ENCODE results near the gene FHOD3.

Gene FHOD3

DNA sequence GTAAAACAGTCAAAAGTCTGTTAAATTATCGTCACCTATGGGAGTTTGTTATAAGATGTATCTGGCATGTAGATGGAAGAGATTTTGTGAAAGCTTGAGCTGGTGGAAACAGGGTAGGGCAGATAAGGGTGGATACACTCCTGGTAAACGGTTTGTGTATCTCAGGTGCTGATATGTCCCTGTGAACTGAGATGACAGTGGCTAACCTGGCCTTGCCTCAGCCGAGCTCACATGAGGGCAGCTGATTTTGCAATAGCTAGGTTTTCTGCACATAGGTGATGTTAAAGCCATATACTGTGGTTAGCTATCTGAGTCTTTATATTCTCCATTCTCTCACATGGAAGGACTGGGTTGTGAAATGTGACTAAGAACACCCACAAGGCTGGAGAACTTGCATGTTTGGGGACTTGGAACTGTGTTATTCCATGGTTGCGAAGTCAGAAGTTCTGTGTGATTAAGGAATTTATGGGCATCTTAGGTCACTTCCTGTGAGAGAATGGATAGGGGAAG is 326.2 kb downstream of the FHOD3 start:
- FAIRE-seq (no peak), DNase-seq (ENCODE audit: insufficient read length) (no peak)
- TF ChIP-seq POLR2A (IDR thresholded peaks at IDR 0.05; ENCODE audit: low read depth, low read length) (no peak), TAF1 (IDR thresholded peaks at IDR 0.05; ENCODE audit: borderline replicate concordance, low read depth, low read length) (no peak), POLR2AphosphoS5 (IDR thresholded peaks at IDR 0.05; ENCODE audit: low read depth, low read length) (no peak)

- DNase-seq (ENCODE audit: insufficient read length), result no peak
- no peak for FAIRE-seq
- TF ChIP-seq TAF1 (IDR thresholded peaks at IDR 0.05; ENCODE audit: borderline replicate concordance, low read depth, low read length) (no peak), POLR2A (IDR thresholded peaks at IDR 0.05; ENCODE audit: low read depth, low read length) (no peak), POLR2AphosphoS5 (IDR thresholded peaks at IDR 0.05; ENCODE audit: low read depth, low read length) (no peak)
Measured at GRCh38 chr18:36624451-36625167, 327.1 kb downstream of the FHOD3 start.

- no peak for DNase-seq (ENCODE audit: insufficient read length)
- FAIRE-seq, result no peak
- TF ChIP-seq POLR2A (IDR thresholded peaks at IDR 0.05; ENCODE audit: low read depth, low read length) (no peak), TAF1 (IDR thresholded peaks at IDR 0.05; ENCODE audit: borderline replicate concordance, low read depth, low read length) (no peak), POLR2AphosphoS5 (IDR thresholded peaks at IDR 0.05; ENCODE audit: low read depth, low read length) (no peak)
Measured at GRCh38 chr18:36625386-36625785, 327.9 kb downstream of the FHOD3 start.

- DNase-seq (ENCODE audit: insufficient read length) (no peak), FAIRE-seq (no peak)
- TF ChIP-seq POLR2A (IDR thresholded peaks at IDR 0.05; ENCODE audit: low read depth, low read length) (no peak), TAF1 (IDR thresholded peaks at IDR 0.05; ENCODE audit: borderline replicate concordance, low read depth, low read length) (no peak), POLR2AphosphoS5 (IDR thresholded peaks at IDR 0.05; ENCODE audit: low read depth, low read length) (no peak)
Measured at GRCh38 chr18:36627637-36628036, 330.1 kb downstream of the FHOD3 start.

DNA sequence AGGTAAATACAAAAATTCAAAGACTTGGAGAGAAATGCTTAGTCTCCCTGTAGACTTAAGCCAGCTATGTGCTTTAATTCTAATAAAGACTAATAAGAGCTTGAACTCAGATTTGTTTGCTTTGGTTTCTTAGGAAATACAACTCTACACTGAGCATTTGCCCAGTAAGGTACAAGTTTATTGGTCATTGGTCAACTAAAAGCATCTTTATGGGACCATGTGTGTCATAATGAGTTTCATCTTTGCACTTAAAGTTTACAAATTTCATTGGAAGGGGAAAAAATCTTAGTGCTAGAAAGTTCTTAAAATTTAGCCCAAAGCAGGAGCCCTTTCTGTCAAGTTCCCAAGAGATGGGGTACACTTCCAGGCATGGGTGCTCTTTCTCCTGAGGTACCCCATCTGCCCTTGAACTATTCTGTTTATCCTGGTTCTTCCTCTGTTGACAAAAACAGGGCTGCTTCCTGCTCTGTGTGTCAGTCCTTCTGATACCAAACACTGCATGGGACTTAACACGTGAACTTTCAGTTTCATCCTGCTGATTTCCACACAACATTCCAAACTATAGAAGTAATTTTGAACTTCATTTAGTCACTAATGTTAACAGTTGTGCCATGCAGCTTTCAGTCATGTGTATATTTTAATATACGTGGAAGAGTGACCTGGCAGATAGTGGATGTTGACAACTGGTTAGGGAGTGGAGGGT is 331.1 kb downstream of the FHOD3 start:
- DNase-seq (ENCODE audit: insufficient read length) (no peak), FAIRE-seq (no peak)

DNA sequence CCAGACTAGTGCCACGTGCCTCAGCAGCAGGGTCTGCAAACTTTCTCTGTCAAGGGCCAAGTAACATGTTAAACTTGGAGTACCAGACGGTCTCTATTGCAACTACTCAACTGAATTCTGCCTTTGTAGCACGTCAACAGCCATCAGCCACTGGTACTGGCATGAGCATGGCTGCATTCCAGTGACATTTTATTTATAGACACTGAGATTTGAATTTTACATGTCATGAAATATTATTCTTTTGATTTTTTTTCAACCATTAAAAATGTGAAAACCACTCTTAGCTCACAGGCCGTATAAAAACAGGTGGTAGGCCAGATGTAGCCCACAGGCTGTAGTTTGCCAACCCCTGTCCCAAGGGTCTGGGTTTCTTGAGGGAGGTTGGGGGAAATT is 331.6 kb downstream of the FHOD3 start:
- TF ChIP-seq TAF1 (IDR thresholded peaks at IDR 0.05; ENCODE audit: borderline replicate concordance, low read depth, low read length) (no peak), POLR2A (IDR thresholded peaks at IDR 0.05; ENCODE audit: low read depth, low read length) (no peak), POLR2AphosphoS5 (IDR thresholded peaks at IDR 0.05; ENCODE audit: low read depth, low read length) (no peak)
- FAIRE-seq (no peak), DNase-seq (ENCODE audit: insufficient read length) (no peak)

More for the DNA sequence above, 331.1 kb downstream of the FHOD3 start:
- TF ChIP-seq TAF1 (IDR thresholded peaks at IDR 0.05; ENCODE audit: borderline replicate concordance, low read depth, low read length) (no peak), POLR2AphosphoS5 (IDR thresholded peaks at IDR 0.05; ENCODE audit: low read depth, low read length) (no peak), POLR2A (IDR thresholded peaks at IDR 0.05; ENCODE audit: low read depth, low read length) (no peak)

DNA sequence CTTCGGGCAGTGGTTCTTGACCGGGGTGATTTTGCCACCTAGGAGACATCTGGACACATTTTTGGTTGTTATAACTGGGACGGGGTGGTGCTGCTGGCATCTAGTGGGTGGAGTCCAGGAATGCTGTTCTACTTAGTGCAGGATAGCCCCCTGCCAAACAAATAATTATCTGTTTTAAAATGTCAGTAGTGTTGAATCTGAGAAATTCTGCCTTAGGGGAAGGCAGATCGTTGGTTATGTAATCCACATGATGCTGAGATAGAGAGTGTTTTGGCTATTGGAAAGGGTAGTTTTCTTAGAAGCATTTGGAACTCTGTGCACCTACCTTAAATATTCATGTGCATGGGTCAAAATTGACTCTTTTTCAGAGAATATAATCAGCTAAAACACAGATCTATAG is 332.3 kb downstream of the FHOD3 start:
- DNase-seq (ENCODE audit: insufficient read length) (no peak), FAIRE-seq (no peak)
- TF ChIP-seq POLR2AphosphoS5 (IDR thresholded peaks at IDR 0.05; ENCODE audit: low read depth, low read length) (no peak), TAF1 (IDR thresholded peaks at IDR 0.05; ENCODE audit: borderline replicate concordance, low read depth, low read length) (no peak), POLR2A (IDR thresholded peaks at IDR 0.05; ENCODE audit: low read depth, low read length) (no peak)

DNA sequence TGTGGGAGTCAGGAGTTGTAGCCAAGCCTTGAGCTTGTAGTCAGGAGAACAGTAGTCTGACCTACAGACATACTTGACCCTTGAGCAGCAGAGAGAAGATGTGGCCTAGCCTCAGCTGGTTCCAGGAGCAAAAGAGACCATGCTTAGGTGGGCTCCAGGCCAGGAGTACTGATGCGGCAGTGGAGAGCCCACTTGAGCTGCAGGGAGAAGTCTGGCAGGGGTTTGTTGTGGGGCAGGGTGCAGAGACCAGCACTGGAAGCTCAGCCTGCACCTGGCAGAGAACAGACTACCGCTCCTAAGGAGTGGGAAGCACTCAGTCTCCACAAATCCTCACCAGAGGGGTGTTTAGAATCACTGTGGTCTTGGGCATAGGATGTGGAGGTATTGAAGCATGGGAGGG is 333.4 kb downstream of the FHOD3 start:
- DNase-seq (ENCODE audit: insufficient read length) (no peak), FAIRE-seq (no peak)
- no peak for TF ChIP-seq POLR2AphosphoS5 (IDR thresholded peaks at IDR 0.05; ENCODE audit: low read depth, low read length)

GRCh38 chr18:36633961-36634412 is 336.5 kb downstream of the FHOD3 start:
- no peak for TF ChIP-seq TAF1 (IDR thresholded peaks at IDR 0.05; ENCODE audit: borderline replicate concordance, low read depth, low read length)
- DNase-seq (ENCODE audit: insufficient read length) (no peak), FAIRE-seq (peak; percentile 78)

DNA sequence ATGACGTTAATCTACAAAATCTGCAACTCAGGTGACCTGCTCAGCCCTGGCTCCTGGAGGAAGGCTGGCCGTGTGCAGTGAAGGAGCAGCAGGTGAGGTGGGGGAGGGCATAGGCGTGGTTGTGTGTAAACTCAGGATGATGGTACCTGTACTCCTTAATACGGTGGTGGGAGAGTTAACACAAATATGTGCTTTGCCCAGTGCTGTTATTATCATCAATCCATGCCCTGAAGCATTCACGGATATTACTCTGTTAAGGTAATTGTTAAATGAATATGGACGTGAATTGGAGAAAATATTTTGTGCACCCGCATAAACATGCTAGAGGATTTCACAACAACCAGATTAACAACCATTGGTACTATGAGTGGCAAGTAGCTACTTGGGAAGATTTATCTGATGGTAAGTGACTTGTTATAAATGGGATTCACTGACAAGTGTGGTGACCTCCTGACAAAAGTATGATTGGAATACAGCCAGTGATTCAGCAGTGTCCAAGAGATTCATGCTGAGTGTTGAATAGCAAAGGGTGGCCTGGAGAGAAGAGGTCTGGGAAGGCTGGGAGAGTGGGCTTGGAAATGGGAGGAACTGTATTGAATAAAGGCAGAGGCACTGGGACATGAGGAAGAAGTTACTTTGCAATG is 337.2 kb downstream of the FHOD3 start:
- TF ChIP-seq POLR2A (IDR thresholded peaks at IDR 0.05; ENCODE audit: low read depth, low read length), result no peak
- TF ChIP-seq POLR2AphosphoS5 (IDR thresholded peaks at IDR 0.05; ENCODE audit: low read depth, low read length), result no peak
- no peak for TF ChIP-seq TAF1 (IDR thresholded peaks at IDR 0.05; ENCODE audit: borderline replicate concordance, low read depth, low read length)
- FAIRE-seq, result no peak
- no peak for DNase-seq (ENCODE audit: insufficient read length)

DNA sequence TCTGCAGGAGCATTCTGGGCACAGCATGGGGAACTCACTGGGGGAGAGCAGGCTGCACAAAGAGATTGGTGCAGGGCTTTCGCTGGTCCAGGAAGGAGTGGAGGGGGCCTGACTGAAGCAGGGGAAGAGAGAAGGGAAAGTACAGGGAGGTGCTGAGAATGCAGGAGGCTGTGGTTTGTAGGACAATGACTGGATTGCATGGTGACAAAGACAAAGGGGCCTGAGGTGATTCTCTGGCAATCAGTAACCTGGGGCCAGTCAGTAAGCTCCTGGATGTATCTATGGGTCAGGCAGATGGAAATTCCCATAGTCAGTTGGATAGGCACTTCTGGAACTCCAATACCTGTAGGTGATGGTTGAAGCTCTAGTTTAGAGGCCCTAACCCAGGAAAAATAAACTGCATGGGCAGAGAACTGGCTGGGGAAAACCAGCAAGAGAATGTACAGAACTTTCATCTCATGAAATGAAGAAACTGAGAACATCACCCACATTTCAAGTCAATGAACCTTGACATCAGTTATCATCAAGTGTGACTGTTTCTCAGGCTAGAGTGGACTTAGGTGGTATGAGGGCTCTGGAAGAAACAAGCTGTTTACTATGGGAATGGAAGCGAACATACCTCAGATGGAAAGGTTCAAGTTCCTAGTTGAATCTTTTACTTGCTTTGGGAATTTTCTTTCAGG is 338.0 kb downstream of the FHOD3 start:
- FAIRE-seq (peak; percentile 72), DNase-seq (ENCODE audit: insufficient read length) (no peak)
- TF ChIP-seq POLR2AphosphoS5 (IDR thresholded peaks at IDR 0.05; ENCODE audit: low read depth, low read length) (no peak), POLR2A (IDR thresholded peaks at IDR 0.05; ENCODE audit: low read depth, low read length) (no peak), TAF1 (IDR thresholded peaks at IDR 0.05; ENCODE audit: borderline replicate concordance, low read depth, low read length) (no peak)

Data from GM12892 (cell line).